Prostate gland (tissue), 2 donors: Measurements from ENCODE around the gene VPS50. TPM values are rescaled to one million over a fixed set of nuclear protein-coding genes. Genes with fewer than 3 reads are reported as not detected.

Experiments used
- DNase-seq: peaks from one replicate; pipeline ENCODE4 v3.0.0-alpha.2; 2019; ENCODE audit warnings: low spot score
- H3K27ac ChIP-seq, 2 donors: fragments of 200-600 bp; sonication (generic); 2 replicates each; pipeline ENCODE4 v1.5.1; 2017 to 2019
- H3K27me3 ChIP-seq: fragments of 200-600 bp; sonication (generic); replicated peaks from 2 replicates; pipeline ENCODE4 v1.5.1; 2019; ENCODE audit not compliant: insufficient read depth
- H3K36me3 ChIP-seq, 2 donors: fragments of 200-600 bp; sonication (generic); 1 replicate in 1 of 2; 2 replicates in 1 of 2; pipeline versions ENCODE4 v1.5.1 to v1.8.1; 2017 to 2019
- H3K4me1 ChIP-seq: fragments of 200-600 bp; sonication (generic); replicated peaks from 2 replicates; pipeline ENCODE4 v1.5.1; 2019
- H3K4me3 ChIP-seq, 2 donors: fragments of 200-600 bp; sonication (generic); 2 replicates each; pipeline ENCODE4 v1.5.1; 2017 to 2019
- H3K9me3 ChIP-seq: fragments of 200-600 bp; sonication (generic); 2 replicates; pipeline ENCODE4 v1.5.1; 2017
- CTCF ChIP-seq, 4 experiments: fragments of 200-600 bp in 2 of 4; fragments of 450-650 bp in 2 of 4; sonication (generic) in 2 of 4; IDR thresholded peaks; 1 replicate in 3 of 4; 2 replicates in 1 of 4; pipeline ENCODE4 v1.5.1; 2016 to 2019; ENCODE audit warnings: antibody characterized with exemption in 4 of 4, mild to moderate bottlenecking in 2 of 4, moderate library complexity in 2 of 4
- POLR2A ChIP-seq: fragments of 450-650 bp; IDR thresholded peaks from one replicate; pipeline ENCODE4 v1.6.1; 2016; ENCODE audit warnings: antibody characterized with exemption, mild to moderate bottlenecking
- POLR2AphosphoS5 ChIP-seq: sonication (generic); formaldehyde crosslinking; IDR thresholded peaks from one replicate; pipeline ENCODE4 v1.6.1; 2017; ENCODE audit warnings: antibody characterized with exemption
- whole genome bisulfite sequencing: methylation state at CpG from one replicate; pipeline ENCODE4 v1.1.5; 2018; 5-methylcytosine and 5-hydroxymethylcytosine counted together
- intact Hi-C: fragments of 100-400 bp; cut with DNase I; formaldehyde crosslinking; loops from one replicate; pipeline ENCODE4 v1.14.2; 2022
- total RNA-seq, 2 donors: library from RNA; depleted of rRNA; stranded (reverse); fragments of >200 nt; gene quantifications; one replicate each; pipeline ENCODE4 v1.1.0, GENCODE V29; 2016

Gene VPS50
- total RNA-seq, 2 donors from 2014 or later, result 14.1 to 20.6 TPM

GRCh38 chr7:93238748-93239147, 6.6 kb downstream of the VPS50 start:
- Histone ChIP-seq H3K4me3 (no peak overlapping the region), H3K27ac (no peak overlapping the region), H3K36me3 (no peaks in the 10 kb centered on the region), H3K4me1 (no peaks in the 10 kb centered on the region), H3K27me3 (no peaks in the 10 kb centered on the region), H3K9me3 (no peaks in the 10 kb centered on the region)
- 89% methylated on average over 2 of the region's 2 CpGs for WGBS
- intact Hi-C loops, result no loop called here
- DNase-seq, result no peak
- TF ChIP-seq POLR2A (no peak), CTCF (IDR thresholded peaks at IDR 0.05) (no peak), POLR2AphosphoS5 (no peak)

GRCh38 chr7:93239824-93240223, 7.7 kb downstream of the VPS50 start:
- H3K4me3 ChIP-seq, result no peak overlapping the region
- no peak overlapping the region for H3K27ac ChIP-seq
- H3K9me3 ChIP-seq, result no peaks in the 10 kb centered on the region
- DNase-seq, result no peak
- 54% methylated on average over 4 of the region's 4 CpGs for WGBS
- no peaks in the 10 kb centered on the region for H3K4me1 ChIP-seq
- no peaks in the 10 kb centered on the region for H3K36me3 ChIP-seq
- TF ChIP-seq POLR2A (no peak), CTCF (IDR thresholded peaks at IDR 0.05) (no peak), POLR2AphosphoS5 (no peak)
- intact Hi-C loops, result loop anchor here (10.0 kb wide), 1 partner anchor 845 kb away; no protein-coding TSS in a partner anchor
- no peaks in the 10 kb centered on the region for H3K27me3 ChIP-seq

- DNase-seq, result no peak
- no peak overlapping the region for H3K4me3 ChIP-seq
- no peaks in the 10 kb centered on the region for H3K4me1 ChIP-seq
- intact Hi-C loops, result loop anchor here (10.0 kb wide), 1 partner anchor 843 kb away; no protein-coding TSS in a partner anchor
- no peaks in the 10 kb centered on the region for H3K36me3 ChIP-seq
- H3K9me3 ChIP-seq, result no peaks in the 10 kb centered on the region
- TF ChIP-seq CTCF (IDR thresholded peaks at IDR 0.05), result no peak
- TF ChIP-seq POLR2AphosphoS5, result no peak
- TF ChIP-seq POLR2A, result no peak
- WGBS, result 95% methylated on average over 3 of the region's 3 CpGs
- no peak overlapping the region for H3K27ac ChIP-seq
- no peaks in the 10 kb centered on the region for H3K27me3 ChIP-seq
These were observed 9.9 kb downstream of the VPS50 start for GRCh38 chr7:93242106-93242505.

- H3K9me3 ChIP-seq, result no peaks in the 10 kb centered on the region
- peak overlapping the region in 1 of 2 donors; percentile 14 for H3K4me3 ChIP-seq
- no peaks in the 10 kb centered on the region for H3K36me3 ChIP-seq
- DNase-seq, result no peak
- WGBS, result 9% methylated on average over 9 of the region's 9 CpGs
- H3K4me1 ChIP-seq, result no peaks in the 10 kb centered on the region
- H3K27ac ChIP-seq, result no peak overlapping the region
- intact Hi-C loops, result loop anchor here (5.0 to 10.0 kb wide), 2 partner anchors 307 to 839 kb away; no protein-coding TSS in a partner anchor
- TF ChIP-seq POLR2A, result no peak
- TF ChIP-seq POLR2AphosphoS5, result no peak
- peak; percentile 34 to 75 (median 66) for TF ChIP-seq CTCF (IDR thresholded peaks at IDR 0.05)
- H3K27me3 ChIP-seq, result no peaks in the 10 kb centered on the region
These were observed 13.6 kb downstream of the VPS50 start for GRCh38 chr7:93245525-93246432.
